NCI-H2171 treated with DMSO at 0.1 percent for 48 hours (cell line): ENCODE results near the gene EEF1A2.
A peak's percentile ranks its signal among the peaks of the same experiment; 100 is the strongest.

Experiments used
- DNase-seq: peaks from one replicate; lab custom pipeline; 2025; lab: John Stamatoyannopoulos, UW

The EEF1A2 gene

GRCh38 chr20:63449796-63450730 lies 48.8 kb downstream of the EEF1A2 start:
- no peak for DNase-seq

GRCh38 chr20:63449025-63449424 lies 49.9 kb downstream of the EEF1A2 start:
- no peak for DNase-seq

DNA sequence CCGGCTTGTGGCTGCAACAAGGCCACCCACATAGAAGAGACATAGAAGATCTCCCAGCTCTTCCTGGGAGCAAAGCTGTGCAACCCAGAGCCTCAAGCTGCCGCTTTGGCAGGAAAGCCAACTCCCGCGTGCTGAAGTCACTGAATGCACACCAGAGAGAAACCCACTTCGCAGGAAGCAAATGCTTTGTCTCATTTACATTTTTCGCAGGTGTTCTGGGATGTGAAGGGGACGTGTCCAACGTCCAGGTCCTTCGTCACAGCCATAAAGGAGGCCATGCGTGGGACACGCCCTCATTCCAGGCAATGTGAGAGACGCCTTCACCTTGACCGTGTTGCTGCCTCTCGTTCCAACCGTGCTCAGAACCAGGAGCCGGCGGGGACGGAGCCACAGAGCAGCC lies 50.9 kb downstream of the EEF1A2 start:
- DNase-seq = no peak

DNA sequence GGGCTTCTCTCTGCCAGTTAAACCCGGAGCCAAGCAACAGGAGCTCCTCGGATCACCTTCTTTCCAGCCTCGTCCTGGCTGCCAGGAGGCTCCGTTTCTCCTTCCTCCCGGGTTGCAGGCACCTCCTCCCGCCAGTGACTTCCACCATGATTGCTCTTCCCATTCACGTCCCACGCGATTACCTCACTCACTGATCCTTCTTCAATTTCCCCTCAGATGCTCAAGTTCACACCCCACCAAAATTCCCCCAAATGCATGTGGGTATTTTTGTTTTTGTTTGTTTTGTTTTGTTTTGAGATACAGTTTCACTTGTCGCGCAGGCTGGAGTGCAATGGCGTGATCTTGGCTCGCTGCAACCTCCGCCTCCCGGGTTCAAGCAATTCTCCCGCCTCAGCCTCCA lies 51.6 kb downstream of the EEF1A2 start:
- no peak for DNase-seq

DNA sequence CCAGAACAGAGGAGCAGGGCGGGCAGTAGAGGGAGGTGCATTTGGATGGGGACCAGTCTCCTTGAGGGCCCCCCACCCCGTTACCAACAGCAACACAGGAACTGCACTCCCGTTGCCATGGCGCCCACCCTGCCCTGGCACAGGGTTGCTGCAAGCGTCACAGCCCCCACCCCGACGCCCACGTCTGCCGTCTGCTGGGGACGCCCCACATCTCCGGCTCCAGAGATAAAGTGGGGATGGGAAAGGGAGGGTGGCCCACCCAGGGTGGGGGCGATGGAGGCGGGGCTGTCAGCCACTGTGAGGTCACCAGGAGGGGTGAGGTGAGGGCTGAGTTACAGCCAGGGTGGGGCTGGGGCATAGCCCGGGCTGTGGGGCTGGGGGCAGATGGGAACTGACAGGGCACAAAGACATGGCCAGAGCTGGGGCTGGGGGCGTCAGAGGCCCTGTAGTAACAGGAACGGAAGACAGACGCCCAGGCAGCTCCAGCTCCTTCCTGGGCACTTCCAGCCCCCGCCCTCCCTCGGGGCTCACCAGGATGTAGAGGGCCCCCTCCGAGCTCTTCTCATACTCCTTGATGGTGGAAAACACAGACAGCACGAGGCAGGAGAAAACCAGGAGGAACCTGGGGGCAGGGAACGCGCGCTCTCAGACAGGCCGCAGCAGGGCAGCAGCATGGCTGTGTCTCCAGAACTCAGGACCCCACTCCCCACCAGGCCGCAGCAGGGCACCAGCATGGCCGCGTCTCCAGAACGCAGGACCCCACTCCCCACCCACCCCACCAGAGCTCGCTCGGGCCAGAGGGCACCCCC lies 52.5 kb downstream of the EEF1A2 start:
- DNase-seq = no peak

DNA sequence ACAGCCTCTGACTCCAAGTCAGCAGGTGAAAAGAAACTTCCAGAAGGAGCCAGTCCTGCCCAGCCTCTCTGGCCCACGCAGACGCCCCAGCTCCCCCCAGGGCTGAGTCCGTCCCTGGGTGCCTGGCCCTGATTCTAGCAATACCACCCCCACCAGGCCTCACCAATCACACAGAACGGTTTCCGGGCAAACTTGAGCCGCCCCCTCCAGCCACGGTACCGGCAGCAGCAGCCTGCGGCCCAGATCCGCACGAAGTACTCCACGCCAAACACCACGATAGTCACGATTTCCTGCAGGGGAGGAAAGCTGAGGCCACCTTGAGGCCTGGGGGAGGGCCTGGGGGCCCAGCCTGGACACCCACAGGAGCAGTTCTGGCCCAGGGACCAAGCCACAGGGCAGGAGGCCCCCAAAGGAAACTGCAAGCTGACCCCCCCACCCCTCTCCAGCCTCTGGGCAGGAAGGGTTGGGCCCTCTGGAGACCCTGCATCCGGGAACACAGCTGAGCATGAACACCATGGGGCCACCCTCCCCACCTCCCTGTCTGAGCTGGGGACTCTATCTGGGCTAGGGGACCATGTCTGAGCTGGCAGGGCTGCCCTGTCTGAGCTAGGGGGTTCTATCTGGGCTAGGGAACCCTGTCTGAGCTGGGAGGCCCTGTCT lies 53.7 kb downstream of the EEF1A2 start:
- DNase-seq = no peak

GRCh38 chr20:63444548-63444947 lies 54.3 kb downstream of the EEF1A2 start:
- DNase-seq = no peak

- no peak for DNase-seq
Measured at GRCh38 chr20:63443606-63444395, 55.1 kb downstream of the EEF1A2 start.

DNA sequence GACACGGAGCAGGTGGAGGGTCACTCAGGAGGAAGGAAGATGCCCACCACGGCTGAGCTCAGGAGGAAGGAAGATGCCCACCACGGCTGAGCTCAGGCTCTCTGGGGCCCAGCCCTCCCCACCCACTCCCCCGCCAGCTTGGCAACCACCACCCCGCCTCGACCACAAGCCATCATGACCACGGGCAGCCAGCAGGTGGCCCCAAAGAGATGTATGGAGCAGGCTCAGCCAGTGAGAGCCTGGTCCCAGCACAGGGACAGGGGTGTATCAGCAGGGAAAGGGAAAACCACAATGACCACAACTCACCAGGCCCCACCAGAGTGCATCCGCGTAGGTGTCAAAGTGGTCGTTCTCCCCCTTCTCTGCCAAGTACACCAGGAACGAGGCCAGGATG lies 56.8 kb downstream of the EEF1A2 start:
- peak; percentile 43 for DNase-seq

- no peak for DNase-seq
Measured at GRCh38 chr20:63441136-63442099, 57.5 kb downstream of the EEF1A2 start.

DNA sequence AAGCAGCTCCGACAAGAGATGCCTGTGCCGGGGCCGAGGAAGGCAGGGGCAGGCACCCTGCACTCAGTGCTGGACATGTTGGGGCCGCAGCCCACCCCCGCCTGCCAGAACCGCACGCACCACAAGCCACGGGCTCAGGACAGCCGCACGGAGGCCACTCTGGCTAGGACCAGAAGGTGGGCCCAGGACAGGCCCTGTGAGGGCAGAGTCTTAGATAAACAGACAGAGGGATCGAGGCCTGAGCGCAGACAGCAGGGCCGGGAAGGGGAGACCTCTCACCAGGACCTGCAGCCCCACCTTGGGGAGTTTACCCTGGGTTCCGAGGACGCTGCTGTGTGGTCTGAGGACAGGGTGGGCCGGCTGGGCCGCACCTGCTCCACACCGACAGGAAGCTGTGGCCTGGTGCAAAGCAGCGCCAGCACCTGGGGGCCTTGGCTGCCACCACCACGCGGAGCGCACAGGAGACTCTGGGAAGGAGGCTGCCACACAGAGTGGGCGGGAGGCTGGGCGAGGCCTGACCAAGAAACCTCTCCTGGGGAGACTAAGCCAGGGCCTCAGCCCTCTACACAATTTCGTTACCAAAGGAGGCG lies 58.4 kb downstream of the EEF1A2 start:
- no peak for DNase-seq

DNA sequence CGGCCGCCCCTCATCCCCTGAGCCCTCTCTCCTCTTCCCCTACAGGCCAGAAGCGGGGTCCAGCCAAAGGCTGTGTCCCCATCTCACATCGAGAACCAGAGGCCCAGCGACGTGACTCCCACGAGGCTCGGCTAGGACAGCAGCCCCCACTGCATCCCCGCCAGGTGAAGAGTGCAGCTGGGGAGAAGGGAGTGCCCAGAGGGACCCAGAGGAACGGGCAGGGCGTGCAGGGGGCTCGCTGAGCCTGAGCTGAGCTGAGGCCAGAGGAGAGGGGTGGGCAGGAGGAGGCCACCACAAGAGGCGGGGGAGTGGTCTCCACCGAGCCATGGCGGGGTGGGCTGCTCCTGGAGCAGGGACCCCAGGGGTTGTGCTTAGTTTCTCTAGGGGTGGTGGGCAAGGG lies 59.0 kb downstream of the EEF1A2 start:
- no peak for DNase-seq

- DNase-seq = no peak
Measured at GRCh38 chr20:63438121-63438520, 60.8 kb downstream of the EEF1A2 start.
